Pancreas (tissue), 10 donors: ENCODE data around the gene PARK7. TPM values are rescaled to one million over a fixed set of nuclear protein-coding genes. Genes with fewer than 3 reads are reported as not detected.

Experiments
- ATAC-seq, 4 donors: fragments of 200-7000 bp; cut with Tn5 transposase; one replicate each; pipeline versions ENCODE4 v1.8.0 to v1.9.1; 2020; ENCODE audit warnings: mild to moderate bottlenecking in 4 of 4, moderate library complexity in 4 of 4
- DNase-seq, 6 donors: peaks; one replicate each; pipeline ENCODE4 v3.0.0-alpha.2; 2020
- FAIRE-seq: peaks from 2 replicates; lab custom pipeline; 2012; peaks lifted over from hg19 to GRCh38; lab: Jason Lieb, UNC
- H3K27ac ChIP-seq, 4 donors: fragments of 200-600 bp; sonication (generic); 1 replicate in 3 of 4; 2 replicates in 1 of 4; pipeline versions ENCODE4 v1.5.0 to v1.8.0; 2020
- H3K27me3 ChIP-seq, 4 donors: fragments of 200-600 bp; one replicate each; pipeline ENCODE4 v1.8.0; 2021
- H3K36me3 ChIP-seq, 3 donors: fragments of 200-600 bp; sonication (generic) in 1 of 3; one replicate each; pipeline versions ENCODE4 v1.5.0 to v1.8.0; 2020 to 2021
- H3K4me1 ChIP-seq, 3 donors: fragments of 200-600 bp; one replicate each; pipeline ENCODE4 v1.8.0; 2021
- H3K4me3 ChIP-seq, 4 donors: fragments of 200-600 bp; sonication (generic) in 2 of 4; one replicate each; pipeline versions ENCODE4 v1.5.0 to v1.8.0; 2020 to 2021
- H3K9me3 ChIP-seq, 4 donors: fragments of 200-600 bp; one replicate each; pipeline ENCODE4 v1.8.0; 2021
- WGBS, 2 donors: extraction: QIAGEN DNeasy Blood & Tissue Kit; methylation state at CpG; one replicate each; pipeline ENCODE4 v1.1.7; 2013; 5-methylcytosine and 5-hydroxymethylcytosine counted together
- intact Hi-C, 3 donors: fragments of 100-400 bp; cut with DNase I; formaldehyde crosslinking; loops; one replicate each; pipeline versions ENCODE4 v1.11.1 to v1.14.2; 2022
- polyA plus RNA-seq, 2 donors: library from polyadenylated mRNA; stranded (reverse); fragments of 200-250 nt; gene quantifications; one replicate each; pipeline ENCODE4 v1.2.3, GENCODE V29; 2013
- total RNA-seq, 6 donors: library from RNA; stranded (reverse); fragmentation: NEBNext Ultra II Directional in 4 of 6; extraction: Animal tissue kit (Norgen Biotek cat#: 25700) in 4 of 6; gene quantifications; one replicate each; pipeline versions ENCODE4 v1.2.1 to v1.2.4, GENCODE V29; 2021 to 2023
- TF ChIP-seq, protein P1 (sequence below), 4 donors: fragments of 200-600 bp; sonication (generic) in 3 of 4; IDR thresholded peaks; one replicate each; pipeline versions ENCODE4 v1.5.0 to v1.8.0; 2021; ENCODE audit warnings: antibody characterized with exemption in 4 of 4
- donor health status: healthy with polysubstance abuse.
- donor health status: DM: no; HTN: no; CAD: no; lungs with moderate emphysema.
- donor health status: DM: no; HTN: no; CAD: no.
- donor health status: control.
- donor health status: control.
- donor health status: Bipolar disorder and iron deficiency.
- donor health status: DM: yes; HTN: yes; CAD: no.
- donor health status: DM: no; HTN: no; CAD: no.
- donor health status: DM: no; HTN: no; CAD: no.
- donor health status: DM: yes; HTN: yes; CAD: no.

PARK7 gene
- total and polyA plus RNA-seq, 8 donors, result 99.8 to 176 (median 137) TPM

DNA sequence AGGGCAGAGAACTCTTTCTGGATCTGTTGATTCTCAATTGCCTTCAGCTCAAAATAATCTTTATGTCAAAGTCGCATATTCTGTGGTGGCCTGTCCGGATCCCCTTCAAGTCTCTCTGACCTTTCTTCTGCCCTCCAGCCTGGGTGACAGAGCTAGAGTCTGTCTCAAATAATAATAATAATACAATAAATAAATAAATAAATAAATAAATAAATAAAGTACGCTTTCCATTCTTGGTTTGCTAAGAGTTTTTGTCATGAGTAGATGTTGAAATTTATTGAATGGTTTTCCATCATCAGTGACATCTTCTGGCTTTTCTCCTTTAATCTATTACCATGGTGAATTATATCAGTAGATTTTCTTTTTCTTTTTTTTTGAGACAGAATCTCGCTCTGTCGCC lies 33.9 kb downstream of the PARK7 start:
- Histone ChIP-seq H3K27me3 (no peaks in the 10 kb centered on the region), H3K36me3 (no peaks in the 10 kb centered on the region), H3K27ac (no peak overlapping the region), H3K9me3 (no peaks in the 10 kb centered on the region), H3K4me3 (no peak overlapping the region), H3K4me1 (no peaks in the 10 kb centered on the region)
- WGBS, 2 donors, result 91 to 98% methylated on average over 5 of the region's 5 CpGs
- ATAC-seq, result no peak
- TF ChIP-seq, protein P1, sequence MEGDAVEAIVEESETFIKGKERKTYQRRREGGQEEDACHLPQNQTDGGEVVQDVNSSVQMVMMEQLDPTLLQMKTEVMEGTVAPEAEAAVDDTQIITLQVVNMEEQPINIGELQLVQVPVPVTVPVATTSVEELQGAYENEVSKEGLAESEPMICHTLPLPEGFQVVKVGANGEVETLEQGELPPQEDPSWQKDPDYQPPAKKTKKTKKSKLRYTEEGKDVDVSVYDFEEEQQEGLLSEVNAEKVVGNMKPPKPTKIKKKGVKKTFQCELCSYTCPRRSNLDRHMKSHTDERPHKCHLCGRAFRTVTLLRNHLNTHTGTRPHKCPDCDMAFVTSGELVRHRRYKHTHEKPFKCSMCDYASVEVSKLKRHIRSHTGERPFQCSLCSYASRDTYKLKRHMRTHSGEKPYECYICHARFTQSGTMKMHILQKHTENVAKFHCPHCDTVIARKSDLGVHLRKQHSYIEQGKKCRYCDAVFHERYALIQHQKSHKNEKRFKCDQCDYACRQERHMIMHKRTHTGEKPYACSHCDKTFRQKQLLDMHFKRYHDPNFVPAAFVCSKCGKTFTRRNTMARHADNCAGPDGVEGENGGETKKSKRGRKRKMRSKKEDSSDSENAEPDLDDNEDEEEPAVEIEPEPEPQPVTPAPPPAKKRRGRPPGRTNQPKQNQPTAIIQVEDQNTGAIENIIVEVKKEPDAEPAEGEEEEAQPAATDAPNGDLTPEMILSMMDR (IDR thresholded peaks at IDR 0.05), result no peak
- intact Hi-C loops, result no loop called here
- FAIRE-seq, result no peak
- no peak for DNase-seq

DNA sequence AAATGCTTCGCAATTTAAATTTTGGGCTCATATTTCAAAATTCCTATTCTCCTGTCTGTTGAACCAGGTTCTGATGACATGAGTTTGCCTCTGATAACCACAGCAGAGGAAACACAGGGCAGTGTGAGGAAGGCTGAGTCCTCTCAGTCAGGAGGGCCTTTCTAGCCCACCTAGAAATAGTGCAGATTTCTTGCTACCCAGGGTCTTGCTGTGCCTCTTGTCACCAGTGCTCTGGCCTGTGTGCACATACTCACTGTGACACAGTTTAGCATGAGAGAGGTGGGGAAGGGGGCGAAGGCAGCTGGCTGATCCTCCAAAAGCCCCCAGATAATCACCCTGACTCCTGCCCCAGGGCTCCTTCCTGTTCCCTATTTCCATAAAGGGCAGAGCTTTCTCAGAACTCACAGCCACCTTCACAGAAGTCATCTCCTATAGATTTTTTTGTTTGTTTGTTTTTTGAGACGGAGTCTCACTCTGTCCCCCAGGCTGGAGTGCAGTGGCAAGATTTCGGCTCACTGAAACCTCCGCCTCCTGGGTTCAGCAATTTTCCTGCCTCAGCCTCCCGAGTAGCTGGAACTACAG lies 40.9 kb downstream of the PARK7 start:
- Histone ChIP-seq H3K36me3 (no peaks in the 10 kb centered on the region), H3K9me3 (no peaks in the 10 kb centered on the region), H3K27ac (no peak overlapping the region), H3K4me1 (peaks cover 0 to 3% (median 0%) of the 10 kb centered on the region in 3 donors), H3K4me3 (no peak overlapping the region), H3K27me3 (no peaks in the 10 kb centered on the region)
- WGBS, 2 donors, result 92 to 94% methylated on average over 6 of the region's 6 CpGs
- peak in 1 of 6 donors; percentile 47 for DNase-seq
- no peak for FAIRE-seq
- ATAC-seq, result peak in 2 of 4 donors; percentile 0 to 1
- intact Hi-C loops, result no loop called here
- TF ChIP-seq, protein P1 (IDR thresholded peaks at IDR 0.05), result no peak

DNA sequence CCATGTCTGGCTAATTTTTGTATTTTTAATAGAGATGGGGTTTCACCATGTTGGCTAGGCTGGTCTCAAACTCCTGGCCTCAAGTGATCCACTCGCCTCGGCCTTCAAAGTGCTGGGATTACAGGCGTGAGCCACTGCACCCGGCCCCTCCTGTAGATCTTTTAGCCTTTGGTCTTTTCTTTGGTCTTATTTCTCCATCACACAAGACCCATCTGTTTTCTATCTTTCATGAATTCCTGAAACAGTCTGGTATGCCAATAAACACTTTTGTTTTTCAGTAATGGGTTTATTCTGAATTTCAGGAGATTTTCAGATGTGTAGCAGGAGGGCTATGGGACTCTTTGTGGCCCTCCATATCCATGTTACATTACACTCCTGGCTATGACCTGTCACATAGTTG lies 41.4 kb downstream of the PARK7 start:
- FAIRE-seq (no peak), DNase-seq (no peak), ATAC-seq (no peak)
- WGBS, 2 donors, result 95 to 98% methylated on average over 4 of the region's 4 CpGs
- intact Hi-C loops, result no loop called here
- H3K36me3 ChIP-seq, result no peaks in the 10 kb centered on the region
- H3K9me3 ChIP-seq, result no peaks in the 10 kb centered on the region
- no peak overlapping the region for H3K4me3 ChIP-seq
- TF ChIP-seq, protein P1 (IDR thresholded peaks at IDR 0.05), result no peak
- H3K4me1 ChIP-seq, result peaks cover 0 to 3% (median 0%) of the 10 kb centered on the region in 3 donors
- H3K27ac ChIP-seq, result no peak overlapping the region
- no peaks in the 10 kb centered on the region for H3K27me3 ChIP-seq

DNA sequence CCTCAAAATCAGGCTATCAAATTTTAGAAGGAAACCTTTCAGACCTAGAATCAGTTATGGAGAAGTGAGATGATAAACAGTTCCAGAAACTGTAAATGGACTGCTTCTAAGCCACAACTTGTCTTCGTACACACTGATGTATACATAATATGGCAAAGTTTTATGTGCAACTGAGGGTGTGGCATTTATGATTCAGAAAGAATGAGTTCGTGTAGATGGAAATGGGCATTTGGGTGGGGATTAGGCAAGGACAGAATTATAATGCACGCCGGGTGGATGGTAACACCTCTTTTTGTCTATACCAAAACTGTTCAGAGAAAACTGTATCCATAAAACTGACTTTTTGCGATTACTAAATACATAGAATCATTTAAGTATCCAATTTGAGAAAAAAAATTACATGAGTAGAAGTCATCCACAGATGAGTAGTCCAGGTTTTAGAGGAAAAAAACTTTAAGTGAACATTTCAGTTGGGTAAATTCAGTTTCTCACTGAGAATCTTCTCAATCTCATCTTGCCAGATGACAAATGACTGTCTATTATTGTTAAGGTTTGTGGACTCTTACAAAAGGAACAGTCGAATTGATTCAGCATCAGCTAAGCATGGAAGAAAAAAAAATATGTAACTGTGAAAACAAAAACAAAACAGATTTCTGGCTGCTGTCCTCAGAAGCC lies 42.1 kb downstream of the PARK7 start:
- no peaks in the 10 kb centered on the region for H3K27me3 ChIP-seq
- DNase-seq (no peak), FAIRE-seq (no peak), ATAC-seq (no peak)
- H3K4me3 ChIP-seq, result no peak overlapping the region
- peaks cover 0 to under 1% (median 0%) of the 10 kb centered on the region in 3 donors for H3K36me3 ChIP-seq
- intact Hi-C loops, result no loop called here
- WGBS, 2 donors, result 85 to 86% methylated on average over 6 of the region's 6 CpGs
- H3K9me3 ChIP-seq, result no peaks in the 10 kb centered on the region
- peaks cover 0 to 3% (median 0%) of the 10 kb centered on the region in 3 donors for H3K4me1 ChIP-seq
- TF ChIP-seq, protein P1 (IDR thresholded peaks at IDR 0.05), result no peak
- peak overlapping the region in 1 of 4 donors; percentile 66 for H3K27ac ChIP-seq
